Left ventricle myocardium inferior (tissue), 1 donor: ENCODE results near the gene RABEPK. TPM values are rescaled to one million over a fixed set of nuclear protein-coding genes. Genes with fewer than 3 reads are reported as not detected.
"Not testable (repeated sequence)": the region's sequence is repeated elsewhere in the genome, so short reads cannot be mapped to it uniquely, and the experiment has no call there.

Source experiments
- DNase-seq: peaks from one replicate; pipeline ENCODE4 v3.0.0-alpha.2; 2020
- H3K27ac ChIP-seq: fragments of 200-600 bp; replicated peaks from 2 replicates; pipeline ENCODE4 v1.8.0; 2021
- H3K27me3 ChIP-seq: fragments of 200-600 bp; 2 replicates; pipeline ENCODE4 v1.8.0; 2021; ENCODE audit warnings: low read depth
- H3K36me3 ChIP-seq: fragments of 200-600 bp; 2 replicates; pipeline ENCODE4 v1.8.0; 2021
- H3K4me1 ChIP-seq: fragments of 200-600 bp; 2 replicates; pipeline ENCODE4 v1.8.0; 2021
- H3K4me3 ChIP-seq: fragments of 200-600 bp; 2 replicates; pipeline ENCODE4 v1.8.0; 2021; ENCODE audit warnings: mild to moderate bottlenecking, moderate library complexity
- H3K9me3 ChIP-seq: fragments of 200-600 bp; replicated peaks from 2 replicates; pipeline ENCODE4 v1.8.0; 2021
- CTCF ChIP-seq: fragments of 200-600 bp; IDR thresholded peaks from 2 replicates; pipeline ENCODE4 v1.8.0; 2021; ENCODE audit warnings: antibody characterized with exemption, mild to moderate bottlenecking, borderline replicate concordance
- intact Hi-C: fragments of 100-400 bp; cut with micrococcal nuclease; formaldehyde crosslinking; loops from one replicate; pipeline ENCODE4 v1.11.0; 2022
- total RNA-seq: library from RNA; stranded (reverse); fragmentation: NEBNext Ultra II Directional; extraction: Animal tissue kit (Norgen Biotek cat#: 25700); gene quantifications from one replicate; pipeline ENCODE4 v1.2.1, GENCODE V29; 2021
- donor health status: DM: no; HTN: yes; CAD: no; lungs with severe emphysema.

The RABEPK gene
- total RNA-seq, 1 donor from 2014 or later: 9.7 TPM

- Histone ChIP-seq H3K27me3 (no peaks in the 10 kb centered on the region), H3K9me3 (no peaks in the 10 kb centered on the region), H3K4me3 (no peak overlapping the region), H3K27ac (no peak overlapping the region), H3K36me3 (peaks cover 6% of the 10 kb centered on the region), H3K4me1 (peaks cover 16% of the 10 kb centered on the region)
- no peak for TF ChIP-seq CTCF
- DNase-seq: no peak
- intact Hi-C loops: no loop called here
Measured at GRCh38 chr9:125161284-125161918, 38.9 kb upstream of the RABEPK start.

- H3K27me3 ChIP-seq, H3K27ac ChIP-seq, intact Hi-C loops, H3K4me3 ChIP-seq, H3K9me3 ChIP-seq, H3K36me3 ChIP-seq, DNase-seq: not testable (repeated sequence)
- H3K4me1 ChIP-seq: peaks cover 16% of the 10 kb centered on the region
Measured at GRCh38 chr9:125162891-125163290, 37.5 kb upstream of the RABEPK start.

GRCh38 chr9:125166762-125167161, 33.6 kb upstream of the RABEPK start:
- peaks cover 3% of the 10 kb centered on the region for H3K4me1 ChIP-seq
- no peak overlapping the region for H3K4me3 ChIP-seq
- no peak overlapping the region for H3K27ac ChIP-seq
- H3K36me3 ChIP-seq: peaks cover 24% of the 10 kb centered on the region
- H3K27me3 ChIP-seq: no peaks in the 10 kb centered on the region
- no peak for TF ChIP-seq CTCF
- no peak for DNase-seq
- no peaks in the 10 kb centered on the region for H3K9me3 ChIP-seq
- intact Hi-C loops: no loop called here

GRCh38 chr9:125169895-125170294, 30.4 kb upstream of the RABEPK start:
- DNase-seq: no peak
- H3K4me1 ChIP-seq: peaks cover 32% of the 10 kb centered on the region
- intact Hi-C loops: no loop called here
- no peaks in the 10 kb centered on the region for H3K27me3 ChIP-seq
- TF ChIP-seq CTCF: no peak
- no peaks in the 10 kb centered on the region for H3K9me3 ChIP-seq
- H3K4me3 ChIP-seq: no peak overlapping the region
- H3K36me3 ChIP-seq: peaks cover 28% of the 10 kb centered on the region
- no peak overlapping the region for H3K27ac ChIP-seq

GRCh38 chr9:125172031-125172755, 28.1 kb upstream of the RABEPK start:
- Histone ChIP-seq H3K4me3 (no peak overlapping the region), H3K36me3 (peaks cover 28% of the 10 kb centered on the region), H3K9me3 (no peaks in the 10 kb centered on the region), H3K27me3 (no peaks in the 10 kb centered on the region), H3K4me1 (peaks cover 45% of the 10 kb centered on the region), H3K27ac (peak overlapping the region; percentile 7)
- intact Hi-C loops: no loop called here
- DNase-seq: no peak
- TF ChIP-seq CTCF: no peak

- no peak overlapping the region for H3K27ac ChIP-seq
- TF ChIP-seq CTCF: no peak
- no peaks in the 10 kb centered on the region for H3K9me3 ChIP-seq
- no peaks in the 10 kb centered on the region for H3K27me3 ChIP-seq
- no peak for DNase-seq
- peaks cover 56% of the 10 kb centered on the region for H3K4me1 ChIP-seq
- intact Hi-C loops: no loop called here
- peaks cover 4% of the 10 kb centered on the region for H3K36me3 ChIP-seq
- H3K4me3 ChIP-seq: no peak overlapping the region
Measured at GRCh38 chr9:125176636-125177035, 23.7 kb upstream of the RABEPK start.
